Gastrocnemius medialis (tissue), 4 donors: ENCODE measurements around the gene FBXL7. TPM values are rescaled to one million over a fixed set of nuclear protein-coding genes. Genes with fewer than 3 reads are reported as not detected.

Experiments
- ATAC-seq, 2 donors: fragments of 150-250 bp; one replicate each; pipeline ENCODE4 v1.9.1; 2016
- DNase-seq, 2 donors: peaks; one replicate each; pipeline ENCODE4 v3.0.0-alpha.2; 2019
- H3K27ac ChIP-seq, 4 donors: fragments of 200-600 bp; sonication (generic); 1 replicate in 1 of 4; 2 replicates in 3 of 4; pipeline ENCODE4 v1.5.1; 2016 to 2018; ENCODE audit warnings: mild to moderate bottlenecking in 2 of 4, moderate library complexity in 1 of 4
- H3K27me3 ChIP-seq, 3 donors: fragments of 200-600 bp; sonication (generic) in 2 of 3; 1 replicate in 1 of 3; 2 replicates in 2 of 3; pipeline versions ENCODE4 v1.5.1 to v1.6.0; 2016 to 2019; ENCODE audit warnings: mild to moderate bottlenecking in 1 of 3, moderate library complexity in 1 of 3
- H3K36me3 ChIP-seq, 2 donors: fragments of 200-600 bp; sonication (generic) in 1 of 2; one replicate each; pipeline ENCODE4 v1.5.1; 2017 to 2018
- H3K4me1 ChIP-seq, 2 donors: fragments of 200-600 bp; sonication (generic) in 1 of 2; one replicate each; pipeline ENCODE4 v1.5.1; 2016 to 2017; ENCODE audit warnings: mild to moderate bottlenecking in 2 of 2
- H3K4me3 ChIP-seq, 4 donors: fragments of 200-600 bp; sonication (generic) in 3 of 4; 1 replicate in 1 of 4; 2 replicates in 3 of 4; pipeline ENCODE4 v1.5.1; 2016 to 2019; ENCODE audit warnings: mild to moderate bottlenecking in 2 of 4
- H3K9me3 ChIP-seq, 3 donors: fragments of 200-600 bp; sonication (generic) in 2 of 3; 1 replicate in 1 of 3; 2 replicates in 2 of 3; pipeline ENCODE4 v1.5.1; 2016 to 2019
- CTCF ChIP-seq, 5 experiments: fragments of 450-650 bp in 3 of 5; fragments of 200-600 bp in 2 of 5; sonication (generic) in 2 of 5; IDR thresholded peaks in 4 of 5; conservative IDR thresholded peaks in 1 of 5; 1 replicate in 4 of 5; 2 replicates in 1 of 5; pipeline ENCODE4 v1.5.1; 2016 to 2019; ENCODE audit warnings: antibody characterized with exemption in 5 of 5, mild to moderate bottlenecking in 3 of 5, moderate library complexity in 3 of 5
- POLR2A ChIP-seq, 2 donors: fragments of 450-650 bp; IDR thresholded peaks; one replicate each; pipeline ENCODE4 v1.6.1; 2017; ENCODE audit warnings: antibody characterized with exemption in 2 of 2, mild to moderate bottlenecking in 2 of 2, moderate library complexity in 2 of 2
- in situ Hi-C, 4 donors: fragments of 200-750 bp; cut with MboI; loops; one replicate each; pipeline versions ENCODE4 v1.15.0 to v1.8.0; 2017; ENCODE audit warnings: low sequenced_read_pairs in 4 of 4
- intact Hi-C: fragments of 100-400 bp; cut with DNase I; formaldehyde crosslinking; loops from one replicate; pipeline ENCODE4 v1.15.1; 2023; ENCODE audit warnings: low total_unique reads
- total RNA-seq, 4 donors: library from RNA; depleted of rRNA; stranded (reverse); fragments of >200 nt; gene quantifications; one replicate each; pipeline versions ENCODE4 v1.1.0 to v1.2.3, GENCODE V29; 2016

Gene FBXL7
- total RNA-seq, 4 donors from 2014 or later: 2.4 to 4.9 (median 3.1) TPM

GRCh38 chr5:15574128-15574527 is 74.1 kb downstream of the FBXL7 start:
- ATAC-seq: no peak
- TF ChIP-seq CTCF (IDR thresholded peaks at IDR 0.05 in 4 of 5, conservative IDR thresholded peaks at IDR 0.05 in 1 of 5) (no peak), POLR2A (IDR thresholded peaks at IDR 0.05) (no peak)

GRCh38 chr5:15574806-15575325 is 74.9 kb downstream of the FBXL7 start:
- Histone ChIP-seq H3K27ac (no peak overlapping the region), H3K27me3 (no peaks in the 10 kb centered on the region), H3K4me3 (no peak overlapping the region), H3K4me1 (peaks cover 5 to 6% of the 10 kb centered on the region in 2 donors), H3K36me3 (no peaks in the 10 kb centered on the region), H3K9me3 (no peaks in the 10 kb centered on the region)
- in situ Hi-C loops (no loop called here), intact Hi-C loops (no loop called here)
- TF ChIP-seq POLR2A (IDR thresholded peaks at IDR 0.05) (no peak), CTCF (IDR thresholded peaks at IDR 0.05 in 4 of 5, conservative IDR thresholded peaks at IDR 0.05 in 1 of 5) (no peak)
- no peak for DNase-seq
- no peak for ATAC-seq

More at GRCh38 chr5:15574128-15574527, 74.1 kb downstream of the FBXL7 start:
- Histone ChIP-seq H3K9me3 (no peaks in the 10 kb centered on the region), H3K4me1 (peaks cover 5 to 6% of the 10 kb centered on the region in 2 donors), H3K36me3 (no peaks in the 10 kb centered on the region), H3K27me3 (no peaks in the 10 kb centered on the region), H3K27ac (no peak overlapping the region), H3K4me3 (no peak overlapping the region)
- intact Hi-C loops: no loop called here
- DNase-seq: no peak
- in situ Hi-C loops: no loop called here

GRCh38 chr5:15575666-15576065 is 75.7 kb downstream of the FBXL7 start:
- intact Hi-C loops (no loop called here), in situ Hi-C loops (no loop called here)
- no peaks in the 10 kb centered on the region for H3K27me3 ChIP-seq
- no peak for ATAC-seq
- peaks cover 5 to 6% of the 10 kb centered on the region in 2 donors for H3K4me1 ChIP-seq
- no peaks in the 10 kb centered on the region for H3K9me3 ChIP-seq
- TF ChIP-seq POLR2A (IDR thresholded peaks at IDR 0.05) (no peak), CTCF (IDR thresholded peaks at IDR 0.05 in 4 of 5, conservative IDR thresholded peaks at IDR 0.05 in 1 of 5) (no peak)
- no peak overlapping the region for H3K4me3 ChIP-seq
- no peaks in the 10 kb centered on the region for H3K36me3 ChIP-seq
- H3K27ac ChIP-seq: no peak overlapping the region
- no peak for DNase-seq

- Histone ChIP-seq H3K4me1 (peaks cover 5 to 6% of the 10 kb centered on the region in 2 donors), H3K27me3 (no peaks in the 10 kb centered on the region), H3K4me3 (no peak overlapping the region), H3K27ac (no peak overlapping the region), H3K36me3 (no peaks in the 10 kb centered on the region), H3K9me3 (no peaks in the 10 kb centered on the region)
- TF ChIP-seq CTCF (IDR thresholded peaks at IDR 0.05 in 4 of 5, conservative IDR thresholded peaks at IDR 0.05 in 1 of 5) (no peak), POLR2A (IDR thresholded peaks at IDR 0.05) (no peak)
- intact Hi-C loops (no loop called here), in situ Hi-C loops (no loop called here)
- ATAC-seq (no peak), DNase-seq (no peak)
Observed at GRCh38 chr5:15577132-15577531, 77.2 kb downstream of the FBXL7 start.

- intact Hi-C loops: no loop called here
Observed at GRCh38 chr5:15577831-15578230, 77.9 kb downstream of the FBXL7 start.

More at GRCh38 chr5:15577831-15578230, 77.9 kb downstream of the FBXL7 start:
- DNase-seq (no peak), ATAC-seq (no peak)
- TF ChIP-seq CTCF (IDR thresholded peaks at IDR 0.05 in 4 of 5, conservative IDR thresholded peaks at IDR 0.05 in 1 of 5) (no peak), POLR2A (IDR thresholded peaks at IDR 0.05) (no peak)
- no peaks in the 10 kb centered on the region for H3K27me3 ChIP-seq
- peaks cover 5 to 6% of the 10 kb centered on the region in 2 donors for H3K4me1 ChIP-seq
- H3K9me3 ChIP-seq: no peaks in the 10 kb centered on the region
- no peak overlapping the region for H3K27ac ChIP-seq
- no peaks in the 10 kb centered on the region for H3K36me3 ChIP-seq
- in situ Hi-C loops: no loop called here
- no peak overlapping the region for H3K4me3 ChIP-seq
